ENCODE data around the gene TSEN54.

TSEN54 gene

DNA sequence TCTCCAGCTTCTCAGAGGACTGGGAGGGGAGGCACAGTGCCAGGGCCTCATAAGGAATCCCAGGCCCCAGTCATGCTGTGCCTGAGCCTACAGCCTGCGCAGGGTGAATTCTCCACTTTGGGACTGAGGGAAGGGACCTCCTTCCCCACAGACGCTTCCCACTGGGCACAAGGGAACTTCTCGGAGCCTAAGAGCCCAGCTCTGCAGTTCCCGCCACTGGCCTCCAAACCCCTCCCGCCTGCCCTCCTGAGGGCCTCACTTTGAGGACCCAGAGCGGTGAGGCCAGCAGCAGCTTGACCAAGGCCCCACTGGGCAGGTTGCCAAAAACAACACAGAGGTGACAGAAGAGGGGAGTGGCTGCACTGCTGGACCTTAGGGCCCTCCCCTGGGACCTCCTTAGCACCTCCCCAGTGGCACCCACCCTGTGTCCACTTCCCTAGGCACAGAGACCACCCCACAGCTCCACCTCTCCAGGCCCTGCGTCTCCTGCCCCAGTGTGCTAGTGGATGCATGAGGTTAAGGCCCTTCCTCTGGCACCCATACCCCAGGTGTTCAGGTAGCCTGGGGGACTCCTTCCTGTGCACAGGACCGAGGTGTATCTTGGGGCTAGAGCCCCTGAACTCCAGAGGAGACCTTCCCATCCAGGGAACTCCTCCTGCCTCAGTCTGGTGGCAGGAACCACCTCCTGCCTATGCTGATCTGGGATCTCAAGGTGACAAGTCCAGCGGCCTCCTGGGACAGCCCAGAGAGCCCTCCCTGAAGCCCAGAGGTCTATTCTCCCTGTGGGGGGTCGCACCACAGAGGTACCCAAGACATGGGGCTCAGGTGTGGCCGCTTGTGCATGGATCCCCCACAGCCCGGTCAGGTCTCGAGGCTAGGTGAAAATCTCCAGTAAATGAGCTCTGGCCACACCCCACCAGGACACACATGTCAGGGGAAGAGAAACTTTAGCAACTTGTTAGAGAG lies 4.4 kb upstream of the TSEN54 start:
- H3K9me3 ChIP-seq (ENCODE audit: insufficient read depth, low read length, severe bottlenecking) = no peaks in the 10 kb centered on the region
- TF ChIP-seq EZH2 (IDR thresholded peaks at IDR 0.05; ENCODE audit: borderline replicate concordance, low read depth, low read length, severe bottlenecking) = no peak
- TF ChIP-seq, protein P1, sequence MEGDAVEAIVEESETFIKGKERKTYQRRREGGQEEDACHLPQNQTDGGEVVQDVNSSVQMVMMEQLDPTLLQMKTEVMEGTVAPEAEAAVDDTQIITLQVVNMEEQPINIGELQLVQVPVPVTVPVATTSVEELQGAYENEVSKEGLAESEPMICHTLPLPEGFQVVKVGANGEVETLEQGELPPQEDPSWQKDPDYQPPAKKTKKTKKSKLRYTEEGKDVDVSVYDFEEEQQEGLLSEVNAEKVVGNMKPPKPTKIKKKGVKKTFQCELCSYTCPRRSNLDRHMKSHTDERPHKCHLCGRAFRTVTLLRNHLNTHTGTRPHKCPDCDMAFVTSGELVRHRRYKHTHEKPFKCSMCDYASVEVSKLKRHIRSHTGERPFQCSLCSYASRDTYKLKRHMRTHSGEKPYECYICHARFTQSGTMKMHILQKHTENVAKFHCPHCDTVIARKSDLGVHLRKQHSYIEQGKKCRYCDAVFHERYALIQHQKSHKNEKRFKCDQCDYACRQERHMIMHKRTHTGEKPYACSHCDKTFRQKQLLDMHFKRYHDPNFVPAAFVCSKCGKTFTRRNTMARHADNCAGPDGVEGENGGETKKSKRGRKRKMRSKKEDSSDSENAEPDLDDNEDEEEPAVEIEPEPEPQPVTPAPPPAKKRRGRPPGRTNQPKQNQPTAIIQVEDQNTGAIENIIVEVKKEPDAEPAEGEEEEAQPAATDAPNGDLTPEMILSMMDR (IDR thresholded peaks at IDR 0.05; ENCODE audit: borderline replicate concordance, extremely low read depth, low read length, poor library complexity, severe bottlenecking) = no peak
- H3K36me3 ChIP-seq (ENCODE audit: insufficient read depth, low read length) = peaks cover 41% of the 10 kb centered on the region
- peak overlapping the region; percentile 12; the same call in 1 of the 2 replicates for H3K9ac ChIP-seq (ENCODE audit: low read depth, low read length)
- no peaks in the 10 kb centered on the region for H3K27me3 ChIP-seq (ENCODE audit: insufficient read depth, low read length, poor library complexity)
- H2AFZ ChIP-seq (ENCODE audit: low read depth, low read length) = no peak overlapping the region
- DNase-seq (no peak), ATAC-seq (ENCODE audit: insufficient read depth, low read depth) (no peak)
- no peak overlapping the region for H3K4me3 ChIP-seq (ENCODE audit: low read depth in 1 of 2, low read length in 2 of 2)
- peak overlapping the region; percentile 40 for H3K4me2 ChIP-seq (ENCODE audit: insufficient read depth, low read length)
- peaks cover 35% of the 10 kb centered on the region for H4K20me1 ChIP-seq (ENCODE audit: insufficient read depth, low read length)
- H3K27ac ChIP-seq (ENCODE audit: low read length) = 0 out of 2 replicates have a peak overlapping the region, but pooled peaks have one; percentile 19
- H3K4me1 ChIP-seq (ENCODE audit: insufficient read depth, low read length) = peaks cover 36% of the 10 kb centered on the region
- H3K79me2 ChIP-seq (ENCODE audit: insufficient read depth, low read length) = peaks cover 31% of the 10 kb centered on the region

GRCh38 chr17:75512926-75513640 lies 3.2 kb upstream of the TSEN54 start:
- peaks cover 37% of the 10 kb centered on the region for H3K36me3 ChIP-seq (ENCODE audit: insufficient read depth, low read length)

GRCh38 chr17:75513641-75514000 lies 2.7 kb upstream of the TSEN54 start:
- no peaks in the 10 kb centered on the region for H3K27me3 ChIP-seq (ENCODE audit: insufficient read depth, low read length, poor library complexity)
- TF ChIP-seq, protein P1 (IDR thresholded peaks at IDR 0.05; ENCODE audit: borderline replicate concordance, extremely low read depth, low read length, poor library complexity, severe bottlenecking) = no peak
- no peak for TF ChIP-seq EZH2 (IDR thresholded peaks at IDR 0.05; ENCODE audit: borderline replicate concordance, low read depth, low read length, severe bottlenecking)
- H4K20me1 ChIP-seq (ENCODE audit: insufficient read depth, low read length) = peaks cover 42% of the 10 kb centered on the region
- peaks cover 54% of the 10 kb centered on the region for H3K4me1 ChIP-seq (ENCODE audit: insufficient read depth, low read length)
- H3K27ac ChIP-seq (ENCODE audit: low read length) = no peak overlapping the region; the same call in 1 of the 2 replicates
- ATAC-seq (ENCODE audit: insufficient read depth, low read depth) (no peak), DNase-seq (no peak)
- peak overlapping the region; percentile 92 for H3K4me2 ChIP-seq (ENCODE audit: insufficient read depth, low read length)
- H2AFZ ChIP-seq (ENCODE audit: low read depth, low read length) = no peak overlapping the region
- peaks cover 37% of the 10 kb centered on the region for H3K36me3 ChIP-seq (ENCODE audit: insufficient read depth, low read length)
- peaks cover 42% of the 10 kb centered on the region for H3K79me2 ChIP-seq (ENCODE audit: insufficient read depth, low read length)
- H3K9ac ChIP-seq (ENCODE audit: low read depth, low read length) = peak overlapping the region; percentile 79; the same call in 1 of the 2 replicates
- H3K4me3 ChIP-seq (ENCODE audit: low read depth in 1 of 2, low read length in 2 of 2) = 0 out of 4 replicates have a peak overlapping the region, but pooled peaks of 1 of the 2 experiments have one; percentile 67
- no peaks in the 10 kb centered on the region for H3K9me3 ChIP-seq (ENCODE audit: insufficient read depth, low read length, severe bottlenecking)

More at GRCh38 chr17:75512926-75513640, 3.2 kb upstream of the TSEN54 start:
- 0 out of 4 replicates have a peak overlapping the region, but pooled peaks of 1 of the 2 experiments have one; percentile 67 for H3K4me3 ChIP-seq (ENCODE audit: low read depth in 1 of 2, low read length in 2 of 2)
- peaks cover 42% of the 10 kb centered on the region for H3K79me2 ChIP-seq (ENCODE audit: insufficient read depth, low read length)
- no peak overlapping the region; the same call in 1 of the 2 replicates for H3K27ac ChIP-seq (ENCODE audit: low read length)
- no peaks in the 10 kb centered on the region for H3K27me3 ChIP-seq (ENCODE audit: insufficient read depth, low read length, poor library complexity)
- H3K4me2 ChIP-seq (ENCODE audit: insufficient read depth, low read length) = peak overlapping the region; percentile 92
- DNase-seq = no peak
- no peak for ATAC-seq (ENCODE audit: insufficient read depth, low read depth)
- TF ChIP-seq, protein P1 (IDR thresholded peaks at IDR 0.05; ENCODE audit: borderline replicate concordance, extremely low read depth, low read length, poor library complexity, severe bottlenecking) = no peak
- peak overlapping the region; percentile 79; the same call in 1 of the 2 replicates for H3K9ac ChIP-seq (ENCODE audit: low read depth, low read length)
- H3K9me3 ChIP-seq (ENCODE audit: insufficient read depth, low read length, severe bottlenecking) = no peaks in the 10 kb centered on the region
- H2AFZ ChIP-seq (ENCODE audit: low read depth, low read length) = no peak overlapping the region
- peaks cover 43% of the 10 kb centered on the region for H4K20me1 ChIP-seq (ENCODE audit: insufficient read depth, low read length)
- peaks cover 48% of the 10 kb centered on the region for H3K4me1 ChIP-seq (ENCODE audit: insufficient read depth, low read length)
